ES-I3 (cell line): ENCODE results near the gene IFITM1.
A peak's percentile ranks its signal among the peaks of the same experiment; 100 is the strongest.
"Not testable (repeated sequence)": the region's sequence is repeated elsewhere in the genome, so short reads cannot be mapped to it uniquely, and the experiment has no call there.

Source experiments
- H3K36me3 ChIP-seq: 2 replicates; pipeline ENCODE4 v1.6.1; 2013; ENCODE audit warnings: mild to moderate bottlenecking, low read length, control low read depth, moderate library complexity; ENCODE audit not compliant: insufficient read depth
- H3K4me1 ChIP-seq: 2 replicates; pipeline ENCODE4 v1.6.1; 2013; ENCODE audit warnings: mild to moderate bottlenecking, control low read depth, low read length; ENCODE audit not compliant: insufficient read depth
- H3K9ac ChIP-seq: 2 replicates; pipeline ENCODE4 v1.6.1; 2013; ENCODE audit warnings: low read depth, mild to moderate bottlenecking, low read length, moderate library complexity
- H3K9me3 ChIP-seq: 2 replicates; pipeline ENCODE4 v1.6.1; 2013; ENCODE audit warnings: mild to moderate bottlenecking, low read length, moderate library complexity; ENCODE audit not compliant: control insufficient read depth, insufficient read depth

Gene IFITM1

DNA sequence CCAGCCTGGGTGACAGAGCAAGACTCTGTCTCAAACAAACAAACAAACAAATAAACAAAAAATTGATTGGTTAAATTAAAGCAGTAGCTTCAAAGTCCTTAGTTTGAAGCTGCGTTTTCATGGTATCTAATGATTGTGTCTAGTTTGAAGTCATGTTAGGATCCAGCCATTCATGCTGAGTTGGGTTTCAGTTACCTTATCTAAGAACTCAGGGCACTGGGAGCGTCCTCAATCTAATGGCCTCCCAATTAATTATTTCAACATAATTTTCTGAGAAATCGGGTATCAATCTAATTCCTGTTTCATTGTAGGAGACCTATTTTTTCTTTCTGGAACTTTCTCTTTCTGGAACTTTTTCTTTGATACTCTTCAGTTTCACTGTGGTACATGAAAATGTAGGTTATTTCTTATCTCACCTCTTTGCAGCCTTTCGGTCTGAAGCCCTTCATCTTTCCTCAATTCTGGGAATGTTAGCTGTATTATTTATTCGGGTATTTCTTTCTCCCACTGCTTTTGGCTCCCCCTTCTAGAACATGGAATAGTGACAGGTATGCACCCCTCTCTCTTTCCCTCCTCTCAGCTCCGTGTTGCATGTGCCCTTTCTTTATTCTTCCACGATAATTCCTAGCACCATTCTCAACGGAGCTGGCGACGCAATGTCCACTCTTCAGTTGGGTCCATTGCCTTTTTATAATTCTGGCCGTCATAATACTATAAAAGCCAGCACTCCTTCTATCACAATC, 31.2 kb downstream of the IFITM1 start:
- Histone ChIP-seq H3K9me3 (no peaks in the 10 kb centered on the region), H3K4me1 (peaks cover 12% of the 10 kb centered on the region), H3K36me3 (no peaks in the 10 kb centered on the region), H3K9ac (no peak overlapping the region)

DNA sequence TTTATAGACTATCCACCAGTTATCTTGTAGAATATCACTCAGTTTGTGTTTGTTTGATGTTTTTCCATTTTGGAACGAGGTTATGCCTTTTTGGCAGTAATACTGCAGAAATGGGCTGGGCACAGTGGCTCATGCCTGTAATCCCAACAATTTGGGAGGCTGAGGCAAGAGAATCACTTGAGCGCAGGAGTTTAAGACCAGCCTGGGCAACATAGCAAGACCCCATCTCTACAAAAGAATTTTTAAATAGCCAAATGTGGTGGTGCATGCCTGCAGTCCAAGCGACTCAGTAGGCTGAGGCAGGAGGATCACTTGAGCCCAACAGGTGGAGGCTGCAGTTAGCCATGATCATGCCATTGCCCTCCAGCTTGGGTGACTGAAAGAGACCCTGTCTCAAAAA, 32.7 kb downstream of the IFITM1 start:
- Histone ChIP-seq H3K9ac (no peak overlapping the region), H3K9me3 (no peaks in the 10 kb centered on the region)

DNA sequence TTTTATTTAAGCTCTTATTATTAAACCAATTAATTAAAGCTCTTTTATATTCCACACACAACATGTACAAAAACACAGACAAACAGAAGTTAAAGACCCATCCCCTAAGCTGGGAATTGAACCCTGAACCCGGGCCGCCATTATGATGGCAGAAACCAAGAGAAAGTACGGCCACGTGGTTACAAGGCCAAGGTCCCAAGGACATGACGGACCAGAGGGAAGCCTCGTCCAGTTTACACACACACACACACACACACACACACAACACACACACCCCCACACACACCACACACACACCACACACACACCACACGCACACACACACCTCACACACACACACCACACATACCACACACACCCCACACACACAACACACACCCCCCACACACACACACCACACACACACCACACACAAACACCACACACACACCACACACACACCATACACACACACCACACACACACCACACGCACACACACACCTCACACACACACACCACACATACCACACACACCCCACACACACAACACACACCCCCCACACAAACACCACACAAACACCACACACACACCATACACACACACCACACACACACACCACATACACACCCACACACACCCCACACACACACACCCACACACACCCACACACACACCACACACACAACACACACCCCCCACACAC, 35.6 kb downstream of the IFITM1 start:
- not testable (repeated sequence) for H3K36me3 ChIP-seq, H3K9me3 ChIP-seq, H3K4me1 ChIP-seq, H3K9ac ChIP-seq

More for the DNA sequence above, 32.7 kb downstream of the IFITM1 start:
- no peaks in the 10 kb centered on the region for H3K36me3 ChIP-seq
- H3K4me1 ChIP-seq = no peaks in the 10 kb centered on the region; the same call in 1 of the 2 replicates

DNA sequence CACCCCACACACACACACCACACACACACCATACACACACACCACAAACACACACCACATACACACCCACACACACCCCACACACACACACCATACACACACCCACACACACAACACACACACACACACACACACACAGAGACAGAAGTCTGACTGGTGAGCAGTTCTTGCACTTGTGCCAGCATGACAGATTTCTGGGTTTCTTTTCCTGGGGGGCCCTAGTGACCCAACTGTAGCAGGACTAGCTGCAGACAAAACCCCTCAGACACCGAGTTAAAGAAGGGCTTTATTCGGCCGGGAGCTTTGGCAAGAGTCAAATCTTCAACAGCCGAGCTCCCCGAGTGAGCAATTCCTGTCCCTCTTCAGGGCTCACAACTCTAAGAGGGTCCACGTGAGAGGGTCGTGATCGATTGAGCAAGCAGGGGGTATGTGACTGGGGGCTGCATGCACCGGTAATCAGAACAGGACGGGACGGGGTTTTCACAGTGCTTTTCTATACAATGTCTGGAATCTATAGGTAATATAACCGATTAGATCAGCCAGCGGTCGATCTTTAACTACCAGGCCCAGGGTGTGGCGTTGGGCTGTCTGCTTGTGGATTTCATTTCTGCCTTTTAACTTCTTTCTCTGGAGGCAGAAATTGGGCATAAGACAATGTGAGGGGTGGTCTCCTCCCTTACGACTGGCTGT, 36.3 kb downstream of the IFITM1 start:
- not testable (repeated sequence) for H3K4me1 ChIP-seq, H3K36me3 ChIP-seq, H3K9me3 ChIP-seq, H3K9ac ChIP-seq

DNA sequence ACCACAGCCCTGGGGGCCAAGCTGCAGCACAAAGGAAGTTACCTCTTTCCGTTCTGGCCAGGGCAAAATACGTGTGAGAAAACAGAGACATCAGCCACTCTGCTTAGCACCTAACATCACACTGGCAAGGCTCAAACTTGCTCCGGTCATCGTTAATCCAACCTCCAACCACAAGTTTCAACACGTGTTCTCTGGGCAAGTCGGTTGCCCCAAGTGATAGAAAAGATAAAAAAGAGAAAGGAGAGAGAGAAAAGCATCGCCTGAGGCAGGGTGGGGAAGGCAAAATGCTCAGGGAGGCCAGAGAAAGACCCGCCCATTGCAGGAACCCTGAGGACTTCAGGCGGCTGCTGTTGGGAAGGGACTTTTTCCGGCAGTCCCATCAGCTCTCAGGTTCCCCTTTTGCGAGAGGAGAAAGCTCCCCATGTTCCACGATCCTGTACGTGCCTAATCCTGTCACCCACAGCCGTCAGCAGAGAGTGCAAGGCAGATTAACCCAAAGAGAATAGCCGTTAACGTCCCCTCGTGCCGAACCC, 36.9 kb downstream of the IFITM1 start:
- Histone ChIP-seq H3K9ac (no peak overlapping the region), H3K4me1 (peaks cover 14% of the 10 kb centered on the region), H3K9me3 (no peaks in the 10 kb centered on the region), H3K36me3 (no peaks in the 10 kb centered on the region)

DNA sequence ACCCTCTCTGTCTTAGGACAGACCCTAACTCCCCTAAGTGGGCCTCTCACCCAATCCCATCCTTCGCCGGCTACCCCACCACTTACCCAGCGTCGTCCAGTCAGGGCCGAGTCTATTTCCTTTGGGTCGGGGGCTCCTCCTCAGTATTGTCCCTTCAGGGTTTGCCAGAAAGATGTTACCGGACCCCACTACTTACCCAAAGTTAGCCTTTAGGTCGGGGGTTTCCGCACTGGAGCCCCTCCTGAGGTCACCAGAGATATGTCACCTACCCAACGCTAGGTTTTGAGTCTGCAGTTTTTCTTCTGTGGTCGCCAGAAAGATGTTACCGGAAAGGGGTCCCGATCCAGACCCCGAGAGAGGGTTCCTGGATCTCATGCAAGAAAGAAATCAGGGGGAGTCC, 37.6 kb downstream of the IFITM1 start:
- H3K9me3 ChIP-seq = no peaks in the 10 kb centered on the region
- peaks cover 14% of the 10 kb centered on the region for H3K4me1 ChIP-seq
- H3K36me3 ChIP-seq = no peaks in the 10 kb centered on the region
- H3K9ac ChIP-seq = no peak overlapping the region

DNA sequence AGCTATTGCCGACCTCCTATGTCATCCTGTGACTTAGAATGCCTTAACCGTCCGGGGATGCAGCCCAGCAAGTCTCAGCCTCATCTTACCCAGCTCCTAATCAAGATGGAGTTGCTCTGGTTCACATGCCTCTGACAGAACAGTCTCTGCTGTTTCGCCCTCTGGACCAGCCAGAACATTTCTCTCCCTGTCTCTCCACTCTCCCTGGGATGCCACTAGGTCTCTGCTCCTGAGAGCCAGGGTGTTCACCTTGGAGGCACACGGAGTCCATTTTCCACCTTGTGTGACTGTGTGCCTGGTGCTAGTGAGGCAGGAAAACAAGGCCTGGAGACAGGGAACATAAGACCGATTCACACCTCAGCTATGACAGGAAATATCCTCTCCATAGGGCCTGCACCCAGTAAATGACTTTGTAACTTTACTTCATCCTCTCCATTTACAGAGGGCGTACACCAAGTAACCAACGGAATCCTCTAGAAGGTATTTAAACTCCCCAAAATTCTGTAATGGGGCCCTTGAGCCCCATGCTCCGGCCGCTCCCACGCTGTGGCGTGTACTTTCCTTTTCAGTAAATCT, 38.7 kb downstream of the IFITM1 start:
- Histone ChIP-seq H3K4me1 (peaks cover 14% of the 10 kb centered on the region), H3K9me3 (peaks cover 3% of the 10 kb centered on the region; the same call in 1 of the 2 replicates), H3K9ac (no peak overlapping the region), H3K36me3 (no peaks in the 10 kb centered on the region)

DNA sequence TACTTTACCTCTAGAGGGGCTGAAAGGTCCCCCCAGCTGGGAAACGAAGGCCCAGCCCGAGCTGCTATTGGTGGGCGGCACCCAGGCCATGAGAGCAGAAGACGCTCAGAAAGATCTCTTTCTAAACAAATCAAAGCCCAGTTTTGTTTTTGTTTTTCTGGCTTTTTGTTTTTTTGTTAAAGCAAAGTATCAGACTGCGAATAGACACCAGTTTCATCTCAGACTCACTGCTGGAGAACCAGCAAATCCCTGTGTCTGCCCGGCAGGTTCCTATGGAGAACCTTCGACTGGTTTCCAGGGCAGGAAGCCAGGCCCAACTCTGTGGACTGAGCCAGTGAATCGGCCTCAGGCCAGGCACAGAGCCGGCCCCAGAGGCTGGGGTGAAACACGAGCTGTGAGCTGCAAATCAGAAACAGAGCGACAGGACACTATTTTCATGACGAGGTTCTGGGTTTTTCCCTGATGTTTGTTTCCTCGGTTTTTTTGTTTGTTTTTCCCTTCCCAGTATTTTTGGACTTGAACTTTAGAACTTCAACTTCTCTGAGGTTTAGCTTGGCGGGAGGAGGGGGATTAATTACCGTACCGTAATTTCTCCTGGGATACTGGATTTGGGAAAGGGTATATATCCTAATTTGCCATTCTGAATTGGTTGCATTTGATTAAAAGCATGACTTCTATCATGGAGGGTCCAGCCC, 39.5 kb downstream of the IFITM1 start:
- Histone ChIP-seq H3K4me1 (peaks cover 14% of the 10 kb centered on the region), H3K9ac (no peak overlapping the region; the same call in 1 of the 2 replicates), H3K9me3 (peaks cover 3% of the 10 kb centered on the region; the same call in 1 of the 2 replicates), H3K36me3 (no peaks in the 10 kb centered on the region)

DNA sequence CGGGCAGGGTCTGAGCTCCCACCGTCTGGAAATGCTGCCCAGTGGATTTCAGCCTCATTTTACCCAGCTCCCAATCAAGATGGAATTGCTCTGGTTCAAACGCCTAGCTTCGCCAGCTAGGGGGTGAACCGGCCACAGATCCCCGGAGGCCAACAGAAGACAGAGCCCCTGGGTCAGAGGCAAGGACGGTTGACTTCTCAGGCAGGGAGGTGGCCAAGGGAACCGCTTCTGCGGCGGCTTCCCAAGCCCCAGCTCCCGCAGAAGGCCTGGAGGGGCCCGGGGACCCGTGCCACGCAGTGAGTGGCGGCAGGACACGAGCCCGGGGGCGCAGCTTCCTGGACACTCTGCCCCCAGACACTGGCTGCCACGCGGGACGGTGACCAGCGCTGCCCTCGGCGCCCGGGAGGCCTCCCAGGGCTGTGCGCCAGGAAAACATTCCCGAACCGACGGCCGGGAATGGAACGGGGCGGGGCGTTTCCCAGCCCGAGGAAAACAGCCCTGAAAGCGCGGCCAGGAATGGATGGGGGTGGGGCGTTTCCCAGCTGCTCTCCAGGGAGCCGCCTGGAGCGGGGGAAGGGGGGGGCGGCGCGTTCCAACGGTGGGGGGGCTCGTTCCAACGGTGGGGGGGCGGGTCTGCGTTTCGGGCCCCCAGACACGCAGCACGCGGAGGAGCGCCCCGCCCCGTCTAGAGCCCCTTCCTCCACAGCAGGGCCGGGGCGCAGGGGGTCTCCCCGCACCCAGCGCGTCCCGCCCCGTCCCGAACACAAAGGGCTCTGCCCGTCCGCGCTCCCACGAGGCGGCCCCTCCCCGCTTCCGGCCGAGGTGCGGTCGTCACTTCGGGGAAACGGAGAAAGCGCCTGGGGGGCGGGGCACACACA, 42.0 kb downstream of the IFITM1 start:
- Histone ChIP-seq H3K9me3 (peaks cover 3% of the 10 kb centered on the region; the same call in 1 of the 2 replicates), H3K9ac (peak overlapping the region; percentile 73), H3K36me3 (no peaks in the 10 kb centered on the region; the same call in 1 of the 2 replicates), H3K4me1 (peaks cover 14% of the 10 kb centered on the region)

DNA sequence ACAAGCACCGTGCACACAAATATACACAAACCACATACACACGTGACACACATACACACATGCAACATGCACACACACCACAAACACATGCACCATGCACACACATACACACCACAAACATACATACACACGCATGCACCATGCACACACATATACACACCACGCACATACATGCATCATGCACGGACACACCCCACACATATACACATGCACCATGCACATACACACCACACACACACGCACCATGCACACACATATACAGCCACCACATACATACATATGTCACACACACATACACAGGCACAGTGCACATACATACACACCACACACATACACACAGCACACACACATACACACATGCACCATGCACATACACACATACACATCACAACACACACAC, 42.8 kb downstream of the IFITM1 start:
- H3K9ac ChIP-seq = no peak overlapping the region
- H3K36me3 ChIP-seq = no peaks in the 10 kb centered on the region; the same call in 1 of the 2 replicates
- peaks cover 3% of the 10 kb centered on the region; the same call in 1 of the 2 replicates for H3K9me3 ChIP-seq
- peaks cover 14% of the 10 kb centered on the region for H3K4me1 ChIP-seq

DNA sequence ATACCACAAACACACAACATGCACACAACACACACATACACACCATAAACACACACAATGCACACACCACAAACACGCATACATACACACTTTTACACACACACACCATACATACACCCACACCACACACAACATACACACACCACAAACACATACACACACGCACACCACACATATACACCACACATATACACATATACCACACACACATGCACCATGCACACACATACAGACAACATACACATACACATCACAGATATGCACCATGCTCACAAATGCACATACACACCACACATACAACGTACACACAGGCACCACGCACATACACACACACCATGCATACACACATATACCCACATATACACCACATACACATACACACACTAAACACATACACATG, 43.7 kb downstream of the IFITM1 start:
- peaks cover 14% of the 10 kb centered on the region for H3K4me1 ChIP-seq
- no peak overlapping the region for H3K9ac ChIP-seq
- peaks cover 3% of the 10 kb centered on the region; the same call in 1 of the 2 replicates for H3K9me3 ChIP-seq

DNA sequence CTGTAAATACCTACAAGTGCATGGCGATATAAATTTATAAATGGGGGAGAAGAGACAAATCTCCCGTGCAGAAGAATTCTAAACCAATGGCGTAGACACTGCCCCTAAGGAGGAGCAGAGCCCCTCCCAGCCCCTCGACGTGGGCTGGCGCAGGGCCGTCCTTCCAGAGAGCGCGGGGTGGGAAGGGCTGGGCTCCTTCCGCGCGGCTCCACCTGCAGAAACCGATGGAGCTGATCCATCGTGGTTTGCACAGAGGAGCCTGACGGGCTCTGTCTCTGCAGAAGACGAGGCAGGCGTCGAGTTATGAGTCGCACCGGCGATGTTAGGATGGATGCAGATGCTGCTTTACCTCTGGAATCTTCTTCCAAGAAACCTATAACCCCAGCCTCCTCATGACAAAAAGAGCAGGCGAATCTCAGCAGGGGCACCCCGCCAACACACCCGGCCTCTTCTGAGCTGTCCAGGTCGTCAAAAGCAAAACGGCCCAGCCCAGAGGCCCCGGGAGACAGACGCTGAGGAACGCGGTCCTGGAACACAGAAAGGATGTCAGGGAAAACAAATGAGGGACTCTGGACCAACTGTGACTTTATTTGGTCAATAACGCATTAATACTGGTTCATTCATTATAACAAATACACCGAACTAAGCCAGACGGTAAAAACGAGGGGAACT, 44.4 kb downstream of the IFITM1 start:
- H3K4me1 ChIP-seq = peaks cover 12% of the 10 kb centered on the region

More for the DNA sequence above, 43.7 kb downstream of the IFITM1 start:
- no peaks in the 10 kb centered on the region; the same call in 1 of the 2 replicates for H3K36me3 ChIP-seq

More for the DNA sequence above, 44.4 kb downstream of the IFITM1 start:
- Histone ChIP-seq H3K9ac (no peak overlapping the region), H3K36me3 (no peaks in the 10 kb centered on the region; the same call in 1 of the 2 replicates), H3K9me3 (peaks cover 3% of the 10 kb centered on the region; the same call in 1 of the 2 replicates)
